Measurements from ENCODE around the gene DLL3. TPM values are rescaled to one million over a fixed set of nuclear protein-coding genes. Genes with fewer than 3 reads are reported as not detected.
A peak's percentile ranks its signal among the peaks of the same experiment; 100 is the strongest.

The DLL3 gene
- total and polyA plus RNA-seq, 9 of the 15 experiments (the other 6 are each of a cell fraction or from before 2014, with no cell fraction given), result 0.80 to 6.3 (median 1.2) TPM

- no peak for TF ChIP-seq E2F4 (CRISPR knock-in tag; IDR thresholded peaks at IDR 0.05; ENCODE audit: low read depth)
- no peak for TF ChIP-seq HSF4 (CRISPR knock-in tag; IDR thresholded peaks at IDR 0.05; ENCODE audit: borderline replicate concordance)
- TF ChIP-seq ARNT (IDR thresholded peaks at IDR 0.05), result 0 out of 4 replicates have a peak, but pooled peaks of 1 of the 2 experiments have one; percentile 57
- TF ChIP-seq BRCA1 (IDR thresholded peaks at IDR 0.05), result no peak
- TF ChIP-seq BRCA1 (CRISPR knock-in tag; IDR thresholded peaks at IDR 0.05), result no peak
- peak; percentile 68; the same call in 1 of the 2 replicates for TF ChIP-seq NR3C1 (CRISPR knock-in tag; IDR thresholded peaks at IDR 0.05)
- TF ChIP-seq MGA (IDR thresholded peaks at IDR 0.05), result no peak; the same call in 1 of the 2 replicates
- TF ChIP-seq TCFL5 (CRISPR knock-in tag; conservative IDR thresholded peaks at IDR 0.05), result no peak
- TF ChIP-seq AFF1 (IDR thresholded peaks at IDR 0.05; ENCODE audit: low read depth in 1 of 2, partially characterized antibody in 2 of 2), result peak in 1 of 2 experiments; percentile 53
- no peak for TF ChIP-seq HMG20B (CRISPR knock-in tag; IDR thresholded peaks at IDR 0.05)
These were observed 18.2 kb upstream of the DLL3 start, which contains the start of gene TIMM50 (continued) for GRCh38 chr19:39480337-39481228.

Measured in K562 (cell line).